Activated T-cell treated with anti-CD3 and anti-CD28 coated beads for 4 hours (primary cell): ENCODE measurements around the gene CROCC2.

Source experiments
- DNase-seq: peaks from one replicate; pipeline ENCODE4 v3.0.0-alpha.2; 2020

CROCC2 gene

DNA sequence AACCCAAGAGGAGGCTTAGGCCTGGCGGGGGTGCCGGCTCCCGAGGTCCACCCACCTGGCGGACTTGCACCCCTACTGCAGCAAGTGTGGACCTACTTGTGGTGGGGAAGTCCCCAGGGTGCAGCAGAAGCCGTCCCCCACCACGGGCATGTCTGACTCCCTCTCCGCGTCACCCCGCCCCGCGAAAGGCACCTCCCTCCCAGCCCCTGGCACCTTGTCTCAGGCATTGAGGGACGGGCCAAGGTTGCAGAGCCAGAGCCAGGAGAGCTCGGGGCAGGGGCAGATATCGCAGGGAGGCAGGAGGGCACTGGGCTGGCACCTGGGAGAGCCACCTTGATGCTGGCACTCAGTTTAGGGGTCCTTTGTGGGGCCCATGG is 19.0 kb downstream of the CROCC2 start:
- DNase-seq = no peak

DNA sequence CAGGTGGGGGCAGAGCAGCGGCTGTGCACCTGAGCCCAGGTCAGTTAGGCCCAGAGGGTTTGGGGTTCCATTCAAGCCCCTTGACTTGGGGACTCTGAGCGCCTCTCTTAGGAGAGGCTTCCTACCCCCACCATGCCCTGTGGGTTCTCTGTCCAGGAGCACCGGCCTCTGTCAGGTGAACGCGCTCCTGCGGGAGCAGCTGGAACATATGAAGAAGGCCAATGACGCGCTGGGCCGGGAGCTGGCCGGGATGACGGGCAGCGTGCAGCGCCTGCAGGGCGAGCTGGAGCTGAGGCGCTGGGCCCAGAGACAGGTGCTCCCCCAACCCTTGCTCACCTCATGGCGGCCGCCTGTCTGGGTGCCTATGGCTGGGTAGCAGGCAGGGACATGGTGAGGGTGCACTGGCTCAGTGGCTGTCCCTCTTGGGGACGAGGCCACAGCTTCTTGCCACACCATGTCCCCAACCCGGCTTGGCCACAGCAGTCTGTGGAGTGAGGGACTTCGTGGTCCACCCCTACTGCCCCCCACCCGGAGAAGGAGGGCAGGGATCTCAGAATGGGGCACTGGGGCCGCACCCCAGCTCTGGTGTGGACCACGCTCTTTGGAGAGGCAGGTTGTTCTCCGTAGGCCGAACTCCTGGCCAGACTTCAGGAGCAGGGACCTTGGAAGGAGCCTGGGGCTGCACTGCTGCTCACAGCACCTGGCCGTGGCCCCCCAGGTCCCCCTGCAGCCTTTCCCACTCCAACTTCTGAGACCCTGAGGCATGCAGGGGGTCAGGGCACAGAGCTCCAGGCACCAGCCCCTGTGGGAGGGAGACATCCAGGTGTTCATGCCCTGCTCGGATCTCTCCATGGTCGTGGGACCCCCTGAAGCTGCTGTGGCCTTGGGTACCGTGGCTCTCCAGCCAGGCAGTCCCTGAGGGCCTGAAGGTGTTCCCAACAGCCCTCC is 19.7 kb downstream of the CROCC2 start:
- DNase-seq = no peak

DNA sequence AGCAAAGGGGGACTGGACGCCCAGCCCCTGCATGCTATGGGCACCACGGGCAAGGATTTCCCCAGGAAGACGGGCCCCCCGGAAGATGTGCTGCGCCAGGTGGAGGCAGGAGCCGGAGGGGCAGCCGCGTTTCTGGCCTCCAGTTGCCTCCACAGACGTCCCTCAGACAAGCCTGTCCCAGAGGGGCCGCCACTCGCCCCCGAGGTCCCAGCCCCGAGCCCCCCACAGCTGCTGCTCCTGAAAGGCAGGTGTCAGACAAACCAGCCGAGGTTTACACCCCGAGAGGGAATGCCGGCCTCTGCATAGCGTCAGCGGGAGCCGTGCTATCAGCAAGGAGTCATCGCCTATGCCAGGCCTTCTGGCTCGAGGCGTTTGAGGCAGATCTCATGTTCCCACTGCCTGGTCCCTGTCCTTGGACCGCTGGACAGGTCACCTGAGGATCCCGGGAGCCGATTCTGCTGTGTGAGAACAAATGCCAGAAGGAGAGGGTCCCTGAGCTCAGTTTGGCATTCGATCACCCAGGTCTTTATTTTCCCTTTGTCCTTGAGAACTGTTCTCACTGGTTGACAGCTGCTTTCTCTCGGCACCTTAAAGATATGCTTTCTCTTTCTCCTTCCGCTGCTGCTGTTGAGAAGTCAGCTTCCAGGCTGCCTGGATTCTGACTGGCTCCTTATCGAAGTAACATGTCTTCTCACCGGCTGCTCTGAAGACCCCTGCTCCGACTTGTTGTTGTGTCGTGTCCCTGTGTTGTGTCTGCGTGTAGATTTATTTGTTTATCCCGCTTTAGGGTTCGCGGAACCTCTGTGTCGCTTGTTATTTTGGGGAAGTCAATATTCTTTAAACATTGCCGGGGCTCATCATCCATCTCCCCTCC is 20.6 kb downstream of the CROCC2 start:
- DNase-seq = no peak

DNA sequence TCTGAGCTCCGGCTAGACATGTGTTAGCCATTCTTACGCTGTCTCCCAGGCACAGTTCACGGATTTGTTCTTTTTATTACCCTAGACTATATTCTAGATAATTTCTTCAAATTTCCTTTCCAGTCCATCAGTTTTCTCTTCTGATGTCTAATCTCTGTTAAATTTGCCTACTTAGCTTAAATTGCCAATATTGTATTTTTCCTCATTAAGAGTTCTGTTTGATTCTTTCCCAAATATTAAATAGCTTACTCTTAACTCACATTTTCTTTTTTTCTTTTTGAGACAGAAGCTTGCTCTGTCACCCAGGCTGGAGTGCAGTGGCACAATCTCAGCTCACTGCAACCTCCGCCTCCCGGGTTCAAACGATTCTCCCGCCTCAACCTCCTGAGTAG is 21.2 kb downstream of the CROCC2 start:
- DNase-seq = no peak

DNA sequence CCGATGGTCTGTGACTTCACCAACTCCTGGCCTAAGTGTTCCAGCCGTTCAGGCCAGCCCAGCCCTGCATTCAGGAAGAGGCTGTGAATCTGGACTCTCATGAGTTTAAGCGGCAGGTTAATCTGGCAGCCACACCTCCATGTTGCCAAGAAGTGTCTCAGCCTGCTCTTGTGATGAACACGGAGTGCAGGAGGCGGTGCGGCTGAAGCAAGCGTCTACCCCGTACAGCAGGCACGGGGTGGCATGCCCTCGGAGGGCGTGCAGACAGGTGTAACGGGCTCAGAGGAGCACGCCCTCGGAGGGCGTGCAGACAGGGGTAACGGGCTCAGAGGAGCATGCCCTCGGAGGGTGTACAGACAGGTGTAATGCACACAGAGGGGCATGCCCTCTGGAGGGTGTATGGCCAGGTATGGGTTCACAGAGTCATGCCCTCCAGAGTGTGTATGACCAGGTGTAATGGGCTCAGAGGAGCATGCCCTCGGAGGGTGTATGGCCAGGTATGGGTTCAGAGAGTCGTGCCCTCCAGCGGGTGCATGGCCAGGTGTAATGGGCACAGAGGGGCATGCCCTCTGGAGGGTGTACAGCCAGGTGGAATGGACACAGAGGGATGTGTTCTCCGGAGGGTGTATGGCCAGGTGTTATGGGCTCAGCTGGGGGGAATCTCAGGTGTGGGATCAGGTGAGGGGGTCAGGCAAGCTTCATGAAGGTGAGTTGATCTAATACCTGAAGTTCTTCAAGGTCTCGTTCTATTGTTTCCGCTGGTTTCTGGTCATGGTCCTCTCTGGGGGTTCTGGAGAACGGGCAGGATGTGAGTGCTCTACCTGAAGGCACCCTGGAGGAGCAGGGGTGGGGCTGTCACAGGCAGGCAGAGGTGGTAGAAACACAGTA is 22.6 kb downstream of the CROCC2 start:
- no peak for DNase-seq

DNA sequence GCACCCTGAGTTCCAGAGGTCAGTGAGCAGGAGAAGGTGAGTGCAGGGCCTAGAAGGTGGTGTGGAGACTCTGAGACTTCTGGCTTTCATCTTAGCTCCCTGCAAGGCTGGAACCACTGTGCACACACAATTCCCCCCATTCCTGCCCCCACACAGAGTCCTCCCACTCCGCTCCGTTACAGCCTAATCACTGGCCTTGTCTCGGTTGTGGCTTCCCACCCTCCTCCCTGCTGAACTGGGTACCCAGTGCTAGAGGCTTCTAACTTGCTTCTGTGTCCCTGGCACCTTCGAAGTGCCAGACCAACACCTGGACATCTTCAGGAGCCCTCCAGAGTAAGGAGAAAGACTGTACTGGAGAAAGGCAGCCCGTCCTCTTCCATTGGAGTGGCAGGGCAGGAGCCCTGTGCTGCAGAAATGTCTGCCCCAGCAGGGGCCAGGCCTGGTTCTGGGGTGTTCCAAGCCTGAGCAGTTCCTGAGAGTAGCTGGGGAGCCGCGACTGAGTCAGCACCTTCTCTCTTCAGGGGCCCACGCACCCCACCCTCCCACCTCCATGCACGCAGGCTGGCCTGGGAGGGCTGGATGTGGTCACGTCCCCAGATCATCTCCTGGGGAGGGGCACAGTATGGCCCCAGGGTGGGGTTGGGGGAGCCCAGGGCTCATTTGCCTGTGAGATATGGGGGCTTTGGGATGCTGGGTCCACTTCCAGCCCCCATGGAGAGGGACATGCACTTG is 23.4 kb downstream of the CROCC2 start:
- DNase-seq = no peak

DNA sequence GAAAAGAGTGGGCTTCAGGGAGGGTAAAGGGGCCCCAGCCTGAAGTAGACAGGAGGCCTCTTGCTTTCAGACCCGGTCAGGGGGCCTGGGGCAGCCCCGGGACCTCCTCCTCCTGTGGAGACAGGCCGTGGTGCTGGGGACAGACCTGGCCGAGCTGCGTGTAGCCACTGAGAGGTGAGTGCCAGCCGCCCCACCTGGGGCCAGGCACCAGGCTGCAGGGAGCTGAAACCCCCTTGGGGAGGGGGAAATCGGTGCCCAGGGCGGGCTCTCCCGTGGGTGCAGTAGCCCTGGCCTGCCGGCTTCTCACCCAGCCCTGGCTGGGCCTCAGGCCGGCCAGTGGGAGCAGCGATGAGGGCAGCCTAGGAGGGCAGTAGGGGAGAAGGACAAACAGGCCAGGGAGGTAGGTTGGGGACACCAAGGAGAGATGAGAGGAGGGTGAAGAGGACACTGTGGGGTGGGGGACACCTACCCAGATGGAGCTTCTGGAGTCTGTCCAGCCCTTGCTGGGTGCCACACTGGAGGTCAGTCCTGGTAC is 24.0 kb downstream of the CROCC2 start:
- no peak for DNase-seq

DNA sequence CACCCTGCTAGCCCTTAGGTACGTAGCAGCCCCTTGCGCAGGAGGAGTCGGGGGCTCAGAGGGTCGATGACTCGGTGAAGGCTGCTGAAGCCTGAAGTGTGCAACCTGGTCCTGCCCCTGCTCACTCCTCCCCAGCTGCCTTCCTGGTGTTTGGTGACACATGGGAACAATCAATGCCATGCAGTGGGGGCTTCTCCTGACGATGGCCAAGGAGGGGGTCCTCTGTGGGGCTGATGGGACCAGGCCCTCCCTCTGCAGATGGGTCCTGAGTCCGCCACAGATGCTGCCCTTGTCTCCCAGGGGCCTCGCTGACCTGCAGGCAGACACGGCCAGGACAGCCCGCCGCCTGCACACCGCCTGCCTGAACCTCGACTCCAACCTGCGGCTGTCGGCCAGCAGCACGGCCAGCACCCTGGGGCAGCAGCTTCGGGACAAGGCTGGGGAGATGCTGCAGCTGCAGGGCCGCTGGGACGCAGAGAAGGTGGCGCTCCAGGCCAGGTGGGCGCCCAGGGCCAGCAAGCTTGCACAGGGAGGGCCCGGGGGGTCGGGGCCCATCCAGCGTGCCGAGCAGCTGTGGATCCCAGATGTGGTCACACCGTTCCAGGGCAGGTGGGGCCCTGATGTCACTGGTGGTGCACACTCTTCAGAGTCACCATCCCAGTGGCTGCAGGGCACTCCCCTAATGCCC is 24.6 kb downstream of the CROCC2 start:
- no peak for DNase-seq

DNA sequence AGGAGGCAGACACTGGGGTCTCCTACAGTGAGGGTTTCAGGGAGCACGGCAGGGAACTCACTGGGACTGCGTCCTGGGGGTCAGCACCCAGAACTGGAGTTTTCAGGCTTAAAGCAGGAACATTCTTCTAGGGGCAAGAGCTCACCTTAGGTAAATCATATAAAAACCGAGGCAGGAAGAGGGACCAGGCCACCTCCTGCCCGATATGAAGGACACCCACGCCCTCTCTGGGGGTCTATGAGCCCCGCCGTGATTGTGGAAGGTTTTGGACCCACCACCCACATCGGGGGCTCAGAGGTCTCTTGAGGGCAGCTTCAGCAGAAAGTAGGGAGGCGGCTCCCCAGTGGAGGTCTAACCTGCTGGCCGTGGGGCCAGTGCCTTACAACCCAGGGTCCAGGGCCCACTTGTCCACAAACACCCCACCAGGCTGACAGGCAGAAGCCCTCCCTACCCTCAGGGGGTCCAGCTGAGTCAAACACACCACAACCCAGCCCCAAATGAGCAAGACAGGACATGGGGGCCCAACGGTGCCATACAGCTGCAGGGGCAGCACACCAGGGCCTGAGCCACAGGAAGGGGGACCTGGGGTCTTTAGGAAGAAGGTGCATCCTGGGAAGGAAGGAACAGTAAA is 25.3 kb downstream of the CROCC2 start:
- no peak for DNase-seq

DNA sequence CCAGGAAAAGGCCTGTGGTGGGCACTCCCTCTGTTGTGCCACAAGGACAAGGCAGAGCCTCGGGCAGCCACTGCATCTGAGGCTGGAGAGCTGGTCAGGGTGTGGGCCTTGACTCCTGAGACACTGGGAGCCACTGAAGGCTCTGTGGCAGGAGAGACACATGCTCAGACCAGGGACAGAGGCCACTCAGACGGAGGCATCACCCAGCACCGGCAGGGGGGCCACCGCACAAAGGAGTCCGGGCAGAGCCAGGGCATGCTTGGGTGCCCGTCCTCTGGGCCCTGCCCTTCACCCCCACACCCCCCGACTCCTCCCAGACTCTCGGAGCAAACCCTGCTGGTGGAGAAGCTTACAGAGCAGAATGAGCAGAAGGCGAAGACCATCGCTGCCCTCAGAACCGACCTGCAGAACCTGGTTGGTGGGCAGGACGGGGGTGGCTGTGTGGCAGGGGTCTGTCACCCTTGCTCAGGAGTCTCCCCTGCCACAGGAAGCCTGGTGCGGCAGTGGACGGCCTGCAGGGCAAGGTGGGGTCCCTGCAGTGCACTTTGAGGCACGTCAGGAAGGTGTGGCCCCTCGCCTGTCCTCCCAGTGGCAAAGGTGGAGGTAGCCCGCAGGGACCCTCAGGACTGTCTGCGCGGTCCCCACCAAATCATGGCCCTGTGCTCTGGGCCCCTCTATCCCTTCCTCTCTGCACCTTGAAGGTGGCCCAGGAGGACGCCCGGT is 26.0 kb downstream of the CROCC2 start:
- DNase-seq = no peak

DNA sequence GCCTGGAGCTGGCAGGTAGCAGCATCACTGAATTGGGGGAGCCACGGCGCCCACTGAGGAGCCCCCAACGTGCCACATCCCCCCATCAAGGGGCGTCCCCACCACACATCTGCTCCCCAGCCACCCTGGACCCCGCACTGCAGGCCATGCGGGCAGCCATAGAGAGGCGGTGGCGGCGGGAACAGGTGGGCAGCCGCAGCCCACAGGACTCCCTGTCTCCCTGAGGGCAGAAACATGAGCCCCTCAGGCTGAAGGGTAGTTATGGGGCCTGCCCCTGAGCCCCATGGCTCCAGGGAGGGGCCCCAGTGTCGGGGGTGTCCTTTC is 26.6 kb downstream of the CROCC2 start:
- no peak for DNase-seq

DNA sequence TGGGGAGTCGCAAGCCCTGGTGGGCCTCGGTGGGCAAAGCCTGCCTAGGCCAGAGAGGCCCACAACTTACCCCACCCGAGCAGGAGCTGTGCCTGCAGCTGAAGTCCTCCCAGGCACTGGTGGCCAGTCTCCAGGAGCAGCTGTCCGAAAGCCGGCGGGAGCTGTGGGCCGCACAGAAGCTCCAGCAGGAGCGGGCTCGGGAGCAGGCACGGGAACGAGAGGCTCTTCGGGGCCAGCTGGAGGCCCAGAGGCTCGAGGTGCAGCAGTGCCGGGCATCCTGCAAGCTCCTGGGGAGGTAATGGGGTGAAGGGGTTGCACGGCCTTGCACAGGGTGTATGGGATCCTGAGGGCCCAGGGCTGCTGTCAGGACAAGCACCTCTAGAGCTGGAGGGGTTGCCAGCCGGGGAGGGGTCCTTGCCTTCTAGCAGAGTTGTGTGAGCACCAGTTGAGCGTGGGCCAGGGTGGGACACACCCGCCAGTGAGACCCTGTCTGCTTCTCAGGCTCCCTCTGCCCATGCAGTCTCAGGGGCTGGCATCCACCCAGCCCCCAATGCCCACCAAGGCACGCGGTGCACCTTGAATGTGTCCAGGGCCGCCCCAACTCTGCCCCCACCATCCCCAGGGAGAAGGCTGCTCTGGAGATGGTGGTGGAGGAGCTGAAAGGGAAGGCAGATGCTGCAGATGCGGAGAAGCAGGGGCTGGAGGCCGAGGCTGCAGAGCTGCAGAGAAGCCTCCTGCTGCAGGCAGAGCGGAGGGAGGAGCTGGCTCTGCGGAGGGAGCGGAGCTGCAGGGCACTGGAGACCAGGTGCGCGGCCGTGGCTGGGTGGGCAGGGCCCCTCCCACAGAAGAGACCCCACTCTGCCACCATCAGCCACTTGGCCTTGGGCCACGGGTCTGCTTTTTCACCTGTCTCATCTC is 27.2 kb downstream of the CROCC2 start:
- no peak for DNase-seq

DNA sequence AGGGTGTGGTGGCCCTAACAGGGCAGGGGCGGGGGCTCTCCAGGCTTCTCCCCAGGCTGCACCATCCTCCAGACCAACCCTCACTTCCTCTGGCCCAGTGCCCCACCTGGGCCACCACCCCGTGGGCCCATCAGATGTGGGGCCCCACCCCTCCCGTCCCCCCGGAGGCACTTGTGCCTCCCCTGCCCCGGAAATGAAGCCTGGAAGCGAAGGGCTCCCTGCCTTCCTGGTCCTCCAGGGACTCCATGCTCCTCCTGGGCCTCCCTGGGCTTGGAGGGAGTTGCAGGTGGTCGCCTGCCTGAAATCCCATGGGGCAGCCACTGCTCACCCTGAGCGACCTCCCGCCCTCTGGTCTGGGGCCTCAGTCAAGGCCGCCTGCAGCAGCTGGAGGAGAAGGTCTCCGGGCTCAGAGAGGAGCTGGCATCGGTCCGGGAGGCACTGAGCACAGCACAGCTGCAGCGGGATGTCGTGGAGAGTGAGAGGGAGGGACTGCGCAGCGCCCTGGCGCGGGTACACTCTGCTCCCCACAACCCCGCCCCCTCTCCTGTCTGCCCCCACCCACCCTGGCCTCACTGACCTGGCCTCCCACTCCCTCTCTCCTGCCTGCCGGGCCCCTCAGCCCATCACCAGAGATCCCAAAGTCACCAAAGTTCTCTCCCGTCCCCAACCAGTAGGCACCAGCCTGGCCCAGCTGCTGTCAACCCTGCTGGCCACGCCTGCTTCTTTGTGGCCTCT is 28.0 kb downstream of the CROCC2 start:
- no peak for DNase-seq

DNA sequence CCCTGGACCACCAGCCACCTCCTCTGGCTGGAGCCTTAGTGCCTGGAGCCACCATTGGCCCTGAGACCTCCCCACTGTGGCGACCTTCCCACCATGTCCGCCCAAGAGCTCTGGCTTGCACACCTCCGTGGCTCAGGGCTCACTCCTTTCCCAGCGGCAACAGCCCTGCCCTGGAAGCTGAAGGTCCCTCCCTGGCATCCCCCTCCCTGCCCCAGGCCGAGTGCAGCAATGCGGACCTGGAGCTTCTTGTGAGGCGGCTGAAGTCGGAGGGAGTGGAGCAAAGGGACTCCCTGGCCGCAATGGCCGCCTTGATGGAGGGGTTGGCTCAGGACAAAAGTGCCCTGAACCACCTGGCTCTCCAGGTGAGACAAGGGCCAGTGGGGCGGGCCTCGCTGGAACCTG is 28.6 kb downstream of the CROCC2 start:
- no peak for DNase-seq

DNA sequence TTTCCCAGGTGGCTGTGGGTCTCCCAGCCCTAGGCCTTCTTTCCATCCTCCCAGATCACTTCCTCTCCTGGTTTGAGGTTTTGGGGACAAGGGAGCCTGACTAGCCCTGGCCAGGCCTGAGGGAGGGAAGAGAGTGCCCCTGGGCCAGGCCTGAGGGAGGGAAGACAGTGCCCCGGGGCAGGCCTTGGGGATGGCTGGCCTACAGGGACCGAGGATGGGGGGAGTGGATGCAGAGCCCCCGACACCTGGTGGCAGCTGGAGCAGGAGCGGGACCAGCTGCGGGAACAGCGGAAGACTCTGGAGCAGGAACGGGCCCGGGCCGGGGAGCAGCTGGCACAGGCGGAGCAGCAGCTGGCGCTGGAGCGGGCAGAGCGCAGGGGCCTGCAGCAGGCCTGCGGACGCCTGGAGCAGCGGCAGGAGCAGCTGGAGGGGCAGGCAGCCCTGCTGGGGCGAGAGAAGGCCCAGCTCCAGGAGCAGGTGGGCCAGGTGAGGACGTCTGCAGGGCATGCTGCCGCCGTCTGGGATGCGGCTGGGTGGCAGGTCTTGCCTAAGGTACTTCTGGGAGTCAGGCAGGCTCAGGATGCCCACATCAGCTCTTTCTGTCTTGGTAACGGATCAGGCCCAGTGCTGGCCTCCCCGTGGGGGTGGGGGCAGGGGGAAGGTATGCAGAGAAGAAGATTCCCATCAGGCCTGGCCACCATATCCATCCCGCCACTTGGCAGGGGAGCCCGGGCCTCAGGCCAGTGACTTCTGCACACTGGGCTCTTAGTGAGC is 29.2 kb downstream of the CROCC2 start:
- no peak for DNase-seq

DNA sequence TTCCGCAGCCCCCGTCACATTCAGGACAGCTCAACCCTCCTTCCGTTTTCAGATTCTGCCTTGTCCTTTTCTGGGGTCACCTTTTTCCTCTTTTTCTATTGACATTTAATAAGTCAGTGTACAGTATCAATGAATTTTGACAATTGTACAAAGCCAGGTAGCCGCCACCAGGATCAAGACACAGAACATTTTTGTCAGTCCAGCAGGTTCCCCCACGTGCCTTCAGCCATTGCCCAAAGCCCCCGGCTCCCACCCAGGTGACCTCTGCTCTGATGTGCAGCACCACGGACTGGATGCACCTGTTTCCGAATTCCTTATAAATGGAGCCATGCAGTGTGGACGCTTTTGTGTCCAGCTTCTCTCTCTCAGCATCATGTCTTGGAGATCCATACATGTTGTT is 30.0 kb downstream of the CROCC2 start:
- no peak for DNase-seq

DNA sequence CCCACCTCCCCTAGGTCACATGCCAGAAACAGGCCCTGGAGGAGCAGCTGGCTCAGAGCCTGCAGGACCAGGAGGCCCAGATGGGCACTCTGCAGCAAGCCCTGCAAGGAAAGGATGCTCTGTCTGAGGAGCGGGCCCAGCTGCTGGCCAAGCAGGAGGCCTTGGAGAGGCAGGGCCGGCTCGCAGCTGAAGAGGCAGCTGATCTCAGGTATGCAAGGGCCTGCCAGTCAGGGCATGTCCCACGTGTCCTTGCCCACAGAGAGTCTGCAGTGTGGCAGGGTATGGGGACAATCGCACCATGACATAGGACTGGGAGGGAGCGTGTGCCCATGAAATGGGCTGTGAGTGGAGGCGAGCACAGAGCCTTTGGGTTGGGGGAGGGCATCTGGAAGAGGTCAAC is 39.9 kb downstream of the CROCC2 start:
- DNase-seq = no peak

DNA sequence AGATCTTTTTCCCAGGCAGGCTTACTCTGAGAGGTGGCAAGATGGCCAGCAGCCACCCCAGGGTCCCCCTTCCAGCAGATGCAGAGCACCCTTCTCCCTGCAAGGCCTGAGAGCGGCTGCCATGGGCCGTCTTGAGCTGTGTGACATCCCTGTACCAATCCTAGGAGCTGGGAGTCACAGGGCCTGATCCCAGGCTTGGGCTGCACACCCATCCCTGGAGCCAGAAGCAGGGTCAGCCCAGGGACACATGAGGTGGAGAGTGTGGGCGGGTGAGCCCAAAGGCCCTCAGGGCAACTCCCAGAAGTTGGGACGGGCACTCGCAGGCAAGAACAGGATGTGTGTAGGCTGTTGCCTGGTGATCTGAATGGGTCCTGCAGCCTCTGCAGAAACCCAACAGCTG is 40.5 kb downstream of the CROCC2 start:
- no peak for DNase-seq
